Neural crest cell (in vitro differentiated cells): ENCODE results near the gene LACTB. TPM values are rescaled to one million over a fixed set of nuclear protein-coding genes. Genes with fewer than 3 reads are reported as not detected.

Experiments
- DNase-seq: peaks from one replicate; pipeline ENCODE4 v3.0.0; 2021; ENCODE audit warnings: low read depth, mixed read lengths, low spot score
- H3K27ac Mint-ChIP-seq: one replicate; pipeline ENCODE4 v1.8.0; 2021; ENCODE audit warnings: mild to moderate bottlenecking, mixed read lengths; ENCODE audit not compliant: unreplicated experiment
- H3K27me3 Mint-ChIP-seq: 2 replicates; pipeline ENCODE4 v1.8.0; 2021; ENCODE audit warnings: low read depth, mild to moderate bottlenecking, mixed read lengths
- H3K36me3 Mint-ChIP-seq: 2 replicates; pipeline ENCODE4 v1.8.0; 2021; ENCODE audit warnings: low read depth, mild to moderate bottlenecking, mixed read lengths
- H3K4me1 Mint-ChIP-seq: 2 replicates; pipeline ENCODE4 v1.8.0; 2021; ENCODE audit warnings: mixed read lengths
- H3K4me3 Mint-ChIP-seq: one replicate; pipeline ENCODE4 v1.8.0; 2021; ENCODE audit warnings: mild to moderate bottlenecking, mixed read lengths
- H3K9me3 Mint-ChIP-seq: 2 replicates; pipeline ENCODE4 v1.8.0; 2021; ENCODE audit warnings: mixed read lengths
- CTCF ChIP-seq: fragments of 200-600 bp; sonication (generic); conservative IDR thresholded peaks from 2 replicates; pipeline ENCODE4 v1.5.0; 2021; ENCODE audit warnings: antibody characterized with exemption, mild to moderate bottlenecking
- total RNA-seq: library from RNA; stranded (reverse); gene quantifications from 2 replicates; pipeline ENCODE4 v1.2.1, GENCODE V29; 2021

Gene LACTB
- total RNA-seq, 1 donor from 2014 or later = 7.0 TPM

GRCh38 chr15:63186065-63186464 lies 64.4 kb downstream of the LACTB start:
- DNase-seq = no peak
- Mint-ChIP-seq H3K9me3 (no peaks in the 10 kb centered on the region), H3K36me3 (no peaks in the 10 kb centered on the region), H3K4me1 (peaks cover 42% of the 10 kb centered on the region), H3K27ac (no peak overlapping the region), H3K4me3 (peak overlapping the region; percentile 25), H3K27me3 (no peaks in the 10 kb centered on the region)
- TF ChIP-seq CTCF = no peak

- Mint-ChIP-seq H3K36me3 (no peaks in the 10 kb centered on the region), H3K9me3 (no peaks in the 10 kb centered on the region), H3K4me3 (peak overlapping the region; percentile 96), H3K27me3 (no peaks in the 10 kb centered on the region), H3K27ac (peak overlapping the region; percentile 12), H3K4me1 (peaks cover 58% of the 10 kb centered on the region)
- no peak for DNase-seq
- TF ChIP-seq CTCF = no peak
Measured at GRCh38 chr15:63187589-63188226, 66.0 kb downstream of the LACTB start.

GRCh38 chr15:63188247-63188925 lies 66.7 kb downstream of the LACTB start:
- Mint-ChIP-seq H3K27ac (peak overlapping the region; percentile 100), H3K4me3 (peak overlapping the region; percentile 96), H3K4me1 (peaks cover 59% of the 10 kb centered on the region), H3K9me3 (no peaks in the 10 kb centered on the region), H3K27me3 (no peaks in the 10 kb centered on the region), H3K36me3 (no peaks in the 10 kb centered on the region)
- no peak for TF ChIP-seq CTCF
- DNase-seq = no peak

DNA sequence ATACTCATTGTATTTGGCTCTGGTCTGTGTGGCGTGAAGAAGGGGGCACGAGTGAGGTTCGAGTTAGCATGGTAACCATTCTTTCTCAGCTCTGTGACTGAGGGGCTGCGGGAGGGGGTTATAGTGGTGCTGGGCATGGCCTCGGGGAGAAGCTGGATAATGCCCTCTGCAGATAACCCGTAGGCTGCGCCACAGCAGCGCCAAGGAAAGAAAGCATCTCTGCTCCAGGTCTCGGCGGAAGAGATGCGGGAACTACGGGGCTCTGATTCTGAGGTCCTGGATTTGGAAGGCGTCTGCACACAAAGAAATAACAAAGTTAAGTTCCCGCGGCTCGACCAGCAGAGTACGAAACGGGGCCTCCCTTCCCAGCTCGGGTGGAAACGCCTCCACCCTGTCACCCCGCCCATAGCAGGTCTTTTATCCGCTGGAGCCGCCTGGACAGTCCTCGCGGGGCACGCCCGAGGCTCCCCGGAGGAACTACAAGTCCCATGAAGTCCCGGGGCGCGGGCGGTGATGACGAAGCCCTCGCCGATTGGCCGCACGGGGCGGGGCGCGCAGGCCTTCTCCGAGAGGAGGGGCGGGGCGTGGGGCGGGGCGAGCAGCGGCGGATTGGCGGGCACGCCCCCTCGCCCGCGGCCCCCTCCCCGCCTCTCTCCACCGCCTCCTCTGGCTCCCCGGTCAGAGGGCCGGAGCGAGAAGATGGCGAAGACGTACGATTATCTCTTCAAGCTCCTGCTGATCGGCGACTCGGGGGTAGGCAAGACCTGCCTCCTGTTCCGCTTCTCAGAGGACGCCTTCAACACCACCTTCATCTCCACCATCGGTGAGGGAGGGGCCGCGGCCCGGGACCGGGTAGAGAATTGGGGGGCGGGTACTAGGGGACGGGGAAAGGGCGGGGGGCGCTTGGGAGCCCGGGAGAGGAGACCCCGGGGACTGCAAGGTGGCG lies 67.5 kb downstream of the LACTB start, which contains the start of gene RAB8B:
Gene RAB8B, plus strand, starts transcription at position 681 of the 946 bp plus-strand sequence. Its CDS starts 19 bp downstream, at position 700.
- Mint-ChIP-seq H3K9me3 (no peaks in the 10 kb centered on the region), H3K27ac (peak within 1 kb of the TSS; percentile 100), H3K4me1 (peaks cover 64% of the 10 kb centered on the region), H3K36me3 (no peaks in the 10 kb centered on the region), H3K4me3 (peak within 1 kb of the TSS; percentile 96), H3K27me3 (no peaks in the 10 kb centered on the region)
- TF ChIP-seq CTCF = no peak
- peak; percentile 98 for DNase-seq

DNA sequence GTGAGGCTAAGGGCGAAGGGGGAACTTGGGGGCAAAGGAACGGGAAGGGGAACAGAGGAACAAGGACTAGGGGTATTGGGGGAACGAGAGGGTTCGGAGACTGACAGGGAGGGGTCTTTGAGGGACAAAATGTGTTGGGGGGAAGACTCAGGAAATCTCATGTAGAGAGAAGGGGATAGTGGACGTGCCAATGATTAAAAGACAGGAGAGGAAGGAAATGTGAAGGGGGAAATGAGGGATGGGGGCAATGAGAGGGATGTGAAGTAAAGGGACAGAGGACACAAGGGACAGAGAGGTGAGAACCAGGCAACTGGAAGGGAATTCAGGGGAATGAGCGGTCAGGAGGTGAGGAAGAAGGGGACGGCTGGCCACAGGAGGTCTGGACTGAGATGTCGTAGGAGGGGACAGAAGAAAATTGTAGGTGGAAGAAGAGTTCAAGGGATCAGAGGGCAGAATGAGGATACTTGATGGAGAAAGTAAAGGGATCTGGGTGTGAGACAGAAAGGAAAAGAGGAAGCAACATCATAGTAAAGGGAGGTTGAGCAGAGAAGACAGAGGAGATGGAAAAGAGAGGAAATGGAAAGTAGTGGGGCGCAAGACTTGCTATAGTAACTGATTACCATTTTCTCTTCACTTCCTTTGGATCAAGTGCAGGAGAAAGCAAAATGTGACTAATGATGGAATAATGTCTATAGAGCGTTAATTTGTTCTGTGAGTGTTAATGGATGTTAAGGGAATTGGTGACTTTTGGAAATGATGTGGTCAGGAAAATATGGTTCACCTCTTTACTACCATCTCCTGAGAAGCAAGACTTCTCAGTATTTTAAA lies 68.5 kb downstream of the LACTB start:
- DNase-seq = no peak
- Mint-ChIP-seq H3K36me3 (no peaks in the 10 kb centered on the region), H3K4me1 (peaks cover 66% of the 10 kb centered on the region), H3K27me3 (no peaks in the 10 kb centered on the region), H3K9me3 (no peaks in the 10 kb centered on the region), H3K4me3 (peak overlapping the region; percentile 96), H3K27ac (peak overlapping the region; percentile 12)
- TF ChIP-seq CTCF = no peak
